Tibial nerve (tissue), 4 donors: ENCODE results near the gene CMBL. TPM values are rescaled to one million over a fixed set of nuclear protein-coding genes. Genes with fewer than 3 reads are reported as not detected.
"Not testable (repeated sequence)": the region's sequence is repeated elsewhere in the genome, so short reads cannot be mapped to it uniquely, and the experiment has no call there.

Experiments used
- DNase-seq, 2 donors: peaks; one replicate each; pipeline ENCODE4 v3.0.0-alpha.2; 2019; ENCODE audit warnings: low spot score in 2 of 2
- H3K27ac ChIP-seq, 4 donors: fragments of 200-600 bp; sonication (generic) in 3 of 4; one replicate each; pipeline ENCODE4 v1.5.1; 2017 to 2019; ENCODE audit warnings: mild to moderate bottlenecking in 1 of 4
- H3K27me3 ChIP-seq, 2 donors: fragments of 200-600 bp; sonication (generic) in 1 of 2; one replicate each; pipeline versions ENCODE4 v1.5.1 to v1.6.0; 2017 to 2019
- H3K36me3 ChIP-seq, 3 donors: fragments of 200-600 bp; sonication (generic); one replicate each; pipeline ENCODE4 v1.5.1; 2018 to 2019
- H3K4me1 ChIP-seq, 4 donors: fragments of 200-600 bp; sonication (generic) in 3 of 4; one replicate each; pipeline ENCODE4 v1.5.1; 2017 to 2019
- H3K4me3 ChIP-seq, 4 donors: fragments of 200-600 bp; sonication (generic) in 3 of 4; one replicate each; pipeline ENCODE4 v1.5.1; 2017 to 2019; ENCODE audit warnings: mild to moderate bottlenecking in 1 of 4, moderate library complexity in 1 of 4
- H3K9me3 ChIP-seq, 4 donors: fragments of 200-600 bp; sonication (generic) in 3 of 4; one replicate each; pipeline ENCODE4 v1.5.1; 2017 to 2019
- EP300 ChIP-seq, 2 donors: sonication (generic); formaldehyde crosslinking; IDR thresholded peaks; one replicate each; pipeline ENCODE4 v1.6.1; 2017; ENCODE audit warnings: antibody characterized with exemption in 2 of 2, mild to moderate bottlenecking in 1 of 2
- POLR2A ChIP-seq, 2 donors: fragments of 450-650 bp; IDR thresholded peaks; one replicate each; pipeline ENCODE4 v1.6.1; 2017; ENCODE audit warnings: antibody characterized with exemption in 2 of 2, mild to moderate bottlenecking in 2 of 2, moderate library complexity in 2 of 2
- WGBS, 2 donors: methylation state at CpG; one replicate each; pipeline ENCODE4 v1.1.5; 2018; 5-methylcytosine and 5-hydroxymethylcytosine counted together
- total RNA-seq, 4 donors: library from RNA; depleted of rRNA; stranded (reverse); fragments of >200 nt; gene quantifications; one replicate each; pipeline ENCODE4 v1.1.0, GENCODE V29; 2016
- TF ChIP-seq, protein P1 (sequence below), 5 experiments: fragments of 200-600 bp in 3 of 5; fragments of 450-650 bp in 2 of 5; sonication (generic) in 3 of 5; IDR thresholded peaks; one replicate each; pipeline ENCODE4 v1.5.1; 2016 to 2019; ENCODE audit warnings: antibody characterized with exemption in 5 of 5, mild to moderate bottlenecking in 3 of 5, moderate library complexity in 2 of 5

Gene CMBL
- total RNA-seq, 4 donors from 2014 or later = 5.7 to 7.4 (median 6.6) TPM

DNA sequence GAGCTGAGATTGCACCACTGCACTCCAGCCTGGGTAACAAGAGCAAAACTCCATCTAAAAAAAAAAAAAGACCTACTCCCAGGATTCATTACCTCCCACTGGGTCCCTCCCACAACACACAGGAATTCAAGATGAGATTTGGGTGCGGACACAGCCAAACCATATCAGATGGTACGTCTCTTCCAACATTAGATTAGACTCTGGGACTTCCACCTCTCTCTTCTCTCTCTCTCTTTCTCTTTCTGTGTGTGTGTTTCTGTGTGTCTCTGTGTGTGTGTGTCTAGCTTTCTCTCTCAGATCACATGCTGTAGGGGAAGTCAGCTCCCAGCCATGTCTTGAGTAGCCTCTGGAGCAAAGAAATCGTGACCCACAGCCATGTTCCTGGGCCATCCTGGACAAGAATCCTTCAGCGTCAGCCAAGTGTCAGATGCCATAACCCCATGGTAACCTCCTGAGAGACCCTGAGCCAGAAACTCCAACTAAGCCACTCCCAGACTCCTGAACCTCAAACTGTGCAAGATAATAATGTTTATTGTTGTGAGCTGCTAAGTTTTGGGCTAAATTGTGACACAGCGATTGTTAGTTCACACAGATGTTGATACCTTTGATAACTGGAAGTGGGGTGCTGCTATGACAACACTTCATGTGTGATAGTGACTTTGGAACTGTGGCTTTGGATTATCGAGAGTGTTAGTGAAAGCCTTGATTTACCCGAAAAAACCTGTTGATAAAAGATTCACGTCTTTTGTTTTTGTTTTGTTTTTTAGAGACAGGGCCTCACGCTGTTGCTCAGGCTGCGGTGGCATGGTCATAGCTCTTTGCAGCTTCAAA lies 4.1 kb upstream of the CMBL start:
- no peak for DNase-seq
- Histone ChIP-seq H3K27ac (peak overlapping the region in 1 of 4 donors; percentile 1), H3K36me3 (no peaks in the 10 kb centered on the region), H3K9me3 (no peaks in the 10 kb centered on the region), H3K27me3 (no peaks in the 10 kb centered on the region), H3K4me1 (peaks cover 0 to 28% (median 0%) of the 10 kb centered on the region in 4 donors), H3K4me3 (no peak overlapping the region)
- 66 to 69% methylated on average over 10 of the region's 10 CpGs for WGBS, 2 donors
- TF ChIP-seq EP300 (IDR thresholded peaks at IDR 0.05) = no peak
- no peak for TF ChIP-seq POLR2A (IDR thresholded peaks at IDR 0.05)
- TF ChIP-seq, protein P1, sequence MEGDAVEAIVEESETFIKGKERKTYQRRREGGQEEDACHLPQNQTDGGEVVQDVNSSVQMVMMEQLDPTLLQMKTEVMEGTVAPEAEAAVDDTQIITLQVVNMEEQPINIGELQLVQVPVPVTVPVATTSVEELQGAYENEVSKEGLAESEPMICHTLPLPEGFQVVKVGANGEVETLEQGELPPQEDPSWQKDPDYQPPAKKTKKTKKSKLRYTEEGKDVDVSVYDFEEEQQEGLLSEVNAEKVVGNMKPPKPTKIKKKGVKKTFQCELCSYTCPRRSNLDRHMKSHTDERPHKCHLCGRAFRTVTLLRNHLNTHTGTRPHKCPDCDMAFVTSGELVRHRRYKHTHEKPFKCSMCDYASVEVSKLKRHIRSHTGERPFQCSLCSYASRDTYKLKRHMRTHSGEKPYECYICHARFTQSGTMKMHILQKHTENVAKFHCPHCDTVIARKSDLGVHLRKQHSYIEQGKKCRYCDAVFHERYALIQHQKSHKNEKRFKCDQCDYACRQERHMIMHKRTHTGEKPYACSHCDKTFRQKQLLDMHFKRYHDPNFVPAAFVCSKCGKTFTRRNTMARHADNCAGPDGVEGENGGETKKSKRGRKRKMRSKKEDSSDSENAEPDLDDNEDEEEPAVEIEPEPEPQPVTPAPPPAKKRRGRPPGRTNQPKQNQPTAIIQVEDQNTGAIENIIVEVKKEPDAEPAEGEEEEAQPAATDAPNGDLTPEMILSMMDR (IDR thresholded peaks at IDR 0.05) = no peak

DNA sequence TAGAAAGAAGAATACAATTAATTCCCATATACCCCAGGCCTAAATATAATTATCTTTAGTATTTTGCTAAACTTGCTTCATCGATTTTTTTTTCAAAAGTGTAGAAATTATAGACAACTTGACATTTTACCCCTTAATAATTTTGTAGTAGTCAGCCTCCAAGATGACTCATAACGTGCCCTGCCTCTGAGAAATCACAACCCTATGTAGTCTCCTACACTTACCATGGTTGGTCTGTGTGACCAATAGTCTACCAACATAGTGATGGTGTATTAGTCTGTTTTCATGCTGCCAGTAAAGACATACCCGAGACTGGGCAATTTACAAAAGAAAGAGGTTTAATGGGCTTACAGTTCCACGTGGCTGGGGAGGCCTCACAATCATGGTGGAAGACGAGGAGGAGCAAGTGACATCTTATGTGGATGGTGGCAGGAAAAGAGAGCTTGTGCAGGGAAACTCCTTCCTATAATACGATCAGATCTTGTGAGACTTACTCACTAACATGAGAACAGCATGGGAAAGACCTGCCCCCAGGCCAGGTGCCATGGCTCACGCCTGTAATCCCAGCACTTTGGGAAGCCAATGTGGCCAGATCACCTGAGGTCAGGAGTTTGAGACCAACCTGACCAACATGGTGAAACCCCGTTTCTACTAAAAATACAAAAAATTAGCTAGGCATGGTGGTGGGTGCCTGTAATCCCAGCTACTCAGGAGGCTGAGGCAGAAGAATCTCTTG lies 3.3 kb upstream of the CMBL start:
- H3K4me1 ChIP-seq = peaks cover 0 to 36% (median 3%) of the 10 kb centered on the region in 4 donors
- H3K27me3 ChIP-seq, H3K27ac ChIP-seq, H3K4me3 ChIP-seq, H3K36me3 ChIP-seq, DNase-seq, H3K9me3 ChIP-seq: not testable (repeated sequence)
- 81% methylated on average over 8 of the region's 8 CpGs for WGBS, 2 donors

DNA sequence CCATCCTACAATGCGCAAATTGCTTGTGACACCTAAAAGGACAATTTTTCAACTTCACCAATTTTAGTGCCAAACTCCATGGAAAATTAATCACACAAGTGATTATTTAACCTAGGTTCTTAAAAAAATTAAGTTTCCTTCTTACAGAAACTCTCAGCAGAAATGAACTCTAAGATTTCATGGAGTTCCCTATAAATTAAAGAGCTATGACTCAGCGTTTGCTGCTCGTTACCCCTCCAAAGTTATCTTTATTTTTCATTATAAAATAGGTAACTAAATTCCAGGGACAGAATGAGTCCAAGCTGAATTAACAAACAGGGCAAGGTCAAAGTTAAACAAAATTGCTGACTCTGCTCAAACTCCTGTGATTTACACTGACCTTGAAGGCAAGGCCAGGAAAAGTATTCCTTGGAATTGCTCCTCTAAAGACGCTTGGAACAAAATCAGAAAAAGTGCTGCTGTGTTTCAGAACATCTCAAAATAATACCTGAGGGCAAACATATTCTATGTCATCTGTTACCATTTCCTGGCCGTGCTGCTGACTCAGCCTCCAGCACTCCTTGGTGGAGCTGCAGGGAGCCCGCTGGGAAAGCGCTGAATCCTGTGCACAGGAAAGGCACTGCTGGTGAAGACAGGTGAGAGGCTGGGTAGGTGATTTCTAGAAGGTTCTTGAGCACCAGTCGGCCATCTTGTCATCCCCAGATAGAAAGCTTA lies 2.5 kb upstream of the CMBL start:
- Histone ChIP-seq H3K27me3 (no peaks in the 10 kb centered on the region), H3K4me1 (peaks cover 0 to 37% (median 3%) of the 10 kb centered on the region in 4 donors), H3K36me3 (no peaks in the 10 kb centered on the region), H3K4me3 (no peak overlapping the region), H3K27ac (no peak overlapping the region), H3K9me3 (no peaks in the 10 kb centered on the region)
- TF ChIP-seq EP300 (IDR thresholded peaks at IDR 0.05) (no peak), POLR2A (IDR thresholded peaks at IDR 0.05) (no peak)
- no peak for DNase-seq
- WGBS, 2 donors = 65 to 70% methylated on average over 8 of the region's 8 CpGs

DNA sequence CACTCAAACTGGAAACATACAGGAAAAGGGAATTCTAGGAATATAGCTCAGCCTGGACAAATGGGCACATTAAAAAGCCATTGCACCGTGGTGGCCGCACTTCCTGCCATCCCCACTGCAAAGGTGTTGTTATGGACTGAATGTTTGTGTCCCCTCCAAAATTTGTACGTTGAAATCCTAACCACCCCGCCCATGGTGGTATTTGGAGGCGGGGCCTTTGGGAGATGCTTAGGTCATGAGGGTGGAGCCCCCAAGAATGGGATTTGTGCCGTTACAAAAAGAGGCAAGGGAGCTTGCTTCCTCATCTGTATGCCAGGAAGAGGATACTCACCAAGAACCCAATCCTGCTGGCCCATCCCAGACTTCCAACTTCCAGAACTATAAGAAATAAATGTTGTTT lies 1.1 kb upstream of the CMBL start:
- no peaks in the 10 kb centered on the region for H3K27me3 ChIP-seq
- TF ChIP-seq POLR2A (IDR thresholded peaks at IDR 0.05) = no peak
- TF ChIP-seq EP300 (IDR thresholded peaks at IDR 0.05) = no peak
- TF ChIP-seq, protein P1 (IDR thresholded peaks at IDR 0.05) = no peak
- no peak overlapping the region for H3K27ac ChIP-seq
- H3K9me3 ChIP-seq = no peaks in the 10 kb centered on the region
- no peaks in the 10 kb centered on the region for H3K36me3 ChIP-seq
- peaks cover 0 to 37% (median 3%) of the 10 kb centered on the region in 4 donors for H3K4me1 ChIP-seq
- no peak for DNase-seq
- 66 to 68% methylated on average over 6 of the region's 6 CpGs for whole genome bisulfite sequencing, 2 donors
- H3K4me3 ChIP-seq = no peak overlapping the region

DNA sequence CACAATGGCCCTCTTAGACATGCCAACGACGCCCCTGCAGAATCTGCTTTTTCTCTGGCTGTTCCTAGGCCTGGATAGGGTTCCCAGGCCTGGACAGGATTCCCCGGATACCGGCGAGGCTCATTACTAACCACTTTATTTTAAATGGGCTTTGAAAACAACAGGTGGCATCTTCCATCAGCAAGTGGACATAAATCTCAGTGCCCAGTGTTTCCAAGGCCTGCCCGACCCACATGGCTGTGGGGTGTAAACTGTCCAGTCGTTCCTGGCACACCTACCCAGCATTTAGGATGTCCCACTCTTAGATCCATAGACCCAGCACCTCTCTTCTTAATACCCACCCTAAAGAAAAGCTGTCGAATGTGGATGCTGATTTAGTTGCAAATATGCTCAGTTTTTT lies 896 bp downstream of the CMBL start:
- H3K4me1 ChIP-seq = peaks cover 0 to 31% (median 3%) of the 10 kb centered on the region in 4 donors
- H3K4me3 ChIP-seq = peak overlapping the region; percentile 47 to 65 (median 61)
- no peaks in the 10 kb centered on the region for H3K27me3 ChIP-seq
- 59% methylated on average over 8 of the region's 8 CpGs for WGBS, 2 donors
- H3K27ac ChIP-seq = peak overlapping the region in 3 of 4 donors; percentile 84 to 85 (median 84)
- no peaks in the 10 kb centered on the region for H3K9me3 ChIP-seq
- H3K36me3 ChIP-seq = no peaks in the 10 kb centered on the region
- DNase-seq = no peak
- TF ChIP-seq, protein P1 (IDR thresholded peaks at IDR 0.05) = no peak
- TF ChIP-seq POLR2A (IDR thresholded peaks at IDR 0.05) = no peak
- TF ChIP-seq EP300 (IDR thresholded peaks at IDR 0.05) = no peak
